ENCODE data around the gene DDX39B. TPM values are rescaled to one million over a fixed set of nuclear protein-coding genes. Genes with fewer than 3 reads are reported as not detected.
"Not testable (repeated sequence)": the region's sequence is repeated elsewhere in the genome, so short reads cannot be mapped to it uniquely, and the experiment has no call there.

Gene DDX39B
- polyA plus RNA-seq, 3 donors, result 64.1 to 1,059 (median 67.8) TPM

DNA sequence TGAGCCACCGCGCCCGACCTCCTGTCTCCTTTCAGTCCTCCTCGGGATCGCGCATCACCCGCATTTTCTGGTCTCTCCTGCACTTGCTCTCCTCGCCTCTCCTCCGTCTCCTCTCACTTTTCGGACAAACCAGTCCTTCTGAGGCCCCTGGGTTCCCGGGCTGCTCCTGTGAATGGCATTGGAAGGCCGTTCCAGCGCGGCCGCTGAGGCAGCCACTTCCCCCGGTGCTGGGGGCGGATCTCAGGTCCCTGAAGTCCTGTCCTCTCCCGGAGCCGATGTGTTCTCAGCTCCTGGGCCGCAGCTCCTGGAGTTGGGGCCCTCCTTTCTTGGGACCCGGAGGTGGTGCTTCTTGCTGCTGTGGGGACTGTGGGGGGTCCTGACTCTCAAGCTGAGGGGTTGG, 43.1 kb downstream of the DDX39B start:
- peak overlapping the region; percentile 85 to 96 for H3K4me3 Mint-ChIP-seq
- peak in 1 of 3 donors; percentile 18 for DNase-seq

DNA sequence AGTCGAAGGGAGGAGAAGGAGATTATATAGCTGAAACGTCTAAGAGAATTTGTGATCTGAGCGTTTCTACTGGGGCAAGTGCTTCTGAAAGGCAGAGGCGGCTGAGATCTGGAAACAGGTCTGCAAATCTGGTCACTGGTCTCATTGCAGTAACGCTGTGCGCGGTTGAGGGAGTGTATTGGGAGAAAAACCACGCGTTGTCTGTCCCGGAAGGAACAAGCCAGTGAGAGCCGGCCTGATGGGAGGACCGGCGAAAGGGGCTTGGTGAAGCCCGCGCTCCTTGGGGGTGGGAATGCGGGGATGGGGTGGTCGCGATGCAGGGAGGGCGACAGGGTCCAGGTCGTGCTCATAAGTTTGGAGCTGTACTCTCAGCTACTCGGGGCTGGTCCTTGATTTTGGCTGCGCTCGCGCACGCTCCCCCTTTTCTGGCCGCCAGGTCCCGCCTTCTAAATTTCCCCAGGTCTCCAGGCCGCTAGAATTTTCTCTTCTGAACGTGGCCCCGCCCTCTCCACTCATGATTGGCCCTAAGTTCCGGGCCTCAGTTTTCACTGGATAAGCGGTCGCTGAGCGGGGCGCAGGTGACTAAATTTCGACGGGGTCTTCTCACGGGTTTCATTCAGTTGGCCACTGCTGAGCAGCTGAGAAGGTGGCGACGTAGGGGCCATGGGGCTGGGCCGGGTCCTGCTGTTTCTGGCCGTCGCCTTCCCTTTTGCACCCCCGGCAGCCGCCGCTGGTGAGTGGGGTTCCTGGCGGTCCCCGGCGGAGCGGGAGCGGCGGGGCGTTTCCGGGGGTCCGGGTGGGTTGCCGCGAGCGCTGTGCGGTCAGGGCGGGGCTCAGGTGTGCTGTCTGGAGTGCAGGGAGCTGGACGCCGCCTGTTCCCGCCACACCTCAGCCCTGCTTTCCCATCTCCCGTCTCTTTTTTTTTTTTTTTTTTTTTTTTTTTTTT, 44.0 kb downstream of the DDX39B start, which contains the start of gene MICB:
TSS of gene MICB (plus strand) at position 615 of the 946 bp plus-strand sequence. CDS start at position 664, 49 bp downstream.
- under 1% methylated on average over 51 of the region's 64 CpGs for WGBS (ENCODE audit: insufficient coverage)
- Mint-ChIP-seq H3K4me3 (peak within 1 kb of the TSS; percentile 85 to 96), H3K9me3 (peaks cover 0 to 2% (median 0%) of the 10 kb centered on the region in 7 donors), H3K27ac (peak within 1 kb of the TSS; percentile 78 to 95 (median 87)), H3K4me1 (peaks cover 70% of the 10 kb centered on the region), H3K36me3 (peaks cover 4 to 6% of the 10 kb centered on the region in 2 donors), H3K27me3 (ENCODE audit: low read depth in 3 of 3) (peaks cover 0 to 2% (median 0%) of the 10 kb centered on the region in 3 donors)
- peak within 1 kb of the TSS; percentile 51 to 98 (median 67) for H3K4me3 ChIP-seq (replicated peaks in 1 of 3; ENCODE audit: low read depth in 2 of 3, low read length in 3 of 3)
- peaks cover 96% of the 10 kb centered on the region for H3K79me2 ChIP-seq (ENCODE audit: insufficient read depth, low read length)
- peak; percentile 51 to 68 (median 61) for DNase-seq
- TF ChIP-seq, protein P1, sequence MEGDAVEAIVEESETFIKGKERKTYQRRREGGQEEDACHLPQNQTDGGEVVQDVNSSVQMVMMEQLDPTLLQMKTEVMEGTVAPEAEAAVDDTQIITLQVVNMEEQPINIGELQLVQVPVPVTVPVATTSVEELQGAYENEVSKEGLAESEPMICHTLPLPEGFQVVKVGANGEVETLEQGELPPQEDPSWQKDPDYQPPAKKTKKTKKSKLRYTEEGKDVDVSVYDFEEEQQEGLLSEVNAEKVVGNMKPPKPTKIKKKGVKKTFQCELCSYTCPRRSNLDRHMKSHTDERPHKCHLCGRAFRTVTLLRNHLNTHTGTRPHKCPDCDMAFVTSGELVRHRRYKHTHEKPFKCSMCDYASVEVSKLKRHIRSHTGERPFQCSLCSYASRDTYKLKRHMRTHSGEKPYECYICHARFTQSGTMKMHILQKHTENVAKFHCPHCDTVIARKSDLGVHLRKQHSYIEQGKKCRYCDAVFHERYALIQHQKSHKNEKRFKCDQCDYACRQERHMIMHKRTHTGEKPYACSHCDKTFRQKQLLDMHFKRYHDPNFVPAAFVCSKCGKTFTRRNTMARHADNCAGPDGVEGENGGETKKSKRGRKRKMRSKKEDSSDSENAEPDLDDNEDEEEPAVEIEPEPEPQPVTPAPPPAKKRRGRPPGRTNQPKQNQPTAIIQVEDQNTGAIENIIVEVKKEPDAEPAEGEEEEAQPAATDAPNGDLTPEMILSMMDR (IDR thresholded peaks at IDR 0.05), result no peak
- H3K27ac ChIP-seq (ENCODE audit: low read depth in 1 of 2, low read length in 2 of 2), result peak within 1 kb of the TSS; percentile 19 to 71
- H3K9ac ChIP-seq (ENCODE audit: insufficient read depth, low read length, poor library complexity, severe bottlenecking), result peak within 1 kb of the TSS; percentile 65
- H3K9me3 ChIP-seq (replicated peaks in 1 of 2; ENCODE audit: control insufficient read depth in 1 of 2, insufficient read depth in 1 of 2, low read length in 2 of 2), result no peaks in the 10 kb centered on the region
- H3K27me3 ChIP-seq (ENCODE audit: control insufficient read depth in 2 of 2, insufficient read depth in 2 of 2, low read length in 2 of 2), result no peaks in the 10 kb centered on the region
- H4K20me1 ChIP-seq (ENCODE audit: insufficient read depth, low read length), result peaks cover 64% of the 10 kb centered on the region
- peaks cover 47 to 62% of the 10 kb centered on the region in 2 donors for H3K4me1 ChIP-seq (ENCODE audit: control insufficient read depth in 1 of 2, insufficient read depth in 2 of 2, low read length in 2 of 2)
- no peaks in the 10 kb centered on the region for H3K36me3 ChIP-seq (replicated peaks in 1 of 2; ENCODE audit: control insufficient read depth in 1 of 2, insufficient read depth in 2 of 2, low read length in 2 of 2)
- peak within 1 kb of the TSS; percentile 97 for H3K4me2 ChIP-seq (replicated peaks; ENCODE audit: extremely low read depth, low read length, poor library complexity, severe bottlenecking)
- peak within 1 kb of the TSS; percentile 74 for H2AFZ ChIP-seq (ENCODE audit: insufficient read depth, low read depth, low read length, poor library complexity, severe bottlenecking)
- intact Hi-C loops (cut with micrococcal nuclease), result loop anchor here (5.0 to 10.0 kb wide), 2 partner anchors 44 to 47 kb away; partner anchors contain the start of genes DDX39B (in 2 of the 2), ATP6V1G2 (in 1 of the 2) and NFKBIL1 (in 1 of the 2)

More for the DNA sequence above, 43.1 kb downstream of the DDX39B start:
- H3K4me3 ChIP-seq (replicated peaks in 1 of 3; ENCODE audit: low read depth in 2 of 3, low read length in 3 of 3), result peak overlapping the region in 2 of 3 experiments; percentile 51 to 98
- no peaks in the 10 kb centered on the region for H3K27me3 ChIP-seq (ENCODE audit: control insufficient read depth in 2 of 2, insufficient read depth in 2 of 2, low read length in 2 of 2)
- H3K36me3 Mint-ChIP-seq, result peaks cover 4 to 6% of the 10 kb centered on the region in 2 donors
- peaks cover 0 to 2% (median 0%) of the 10 kb centered on the region in 3 donors for H3K27me3 Mint-ChIP-seq (ENCODE audit: low read depth in 3 of 3)
- H3K9me3 ChIP-seq (replicated peaks in 1 of 2; ENCODE audit: control insufficient read depth in 1 of 2, insufficient read depth in 1 of 2, low read length in 2 of 2), result no peaks in the 10 kb centered on the region
- H3K27ac ChIP-seq (ENCODE audit: low read depth in 1 of 2, low read length in 2 of 2), result no peak overlapping the region
- peaks cover 96% of the 10 kb centered on the region for H3K79me2 ChIP-seq (ENCODE audit: insufficient read depth, low read length)
- H3K4me2 ChIP-seq (replicated peaks; ENCODE audit: extremely low read depth, low read length, poor library complexity, severe bottlenecking), result peak overlapping the region; percentile 97
- peak overlapping the region; percentile 65 for H3K9ac ChIP-seq (ENCODE audit: insufficient read depth, low read length, poor library complexity, severe bottlenecking)
- H3K4me1 ChIP-seq (ENCODE audit: control insufficient read depth in 1 of 2, insufficient read depth in 2 of 2, low read length in 2 of 2), result peaks cover 38 to 59% of the 10 kb centered on the region in 2 donors
- no peak overlapping the region for H2AFZ ChIP-seq (ENCODE audit: insufficient read depth, low read depth, low read length, poor library complexity, severe bottlenecking)
- intact Hi-C loops (cut with micrococcal nuclease), result loop anchor here (5.0 to 10.0 kb wide), 2 partner anchors 44 to 46 kb away; partner anchors contain the start of genes DDX39B (in 2 of the 2), ATP6V1G2 (in 1 of the 2) and NFKBIL1 (in 1 of the 2)
- H3K36me3 ChIP-seq (replicated peaks in 1 of 2; ENCODE audit: control insufficient read depth in 1 of 2, insufficient read depth in 2 of 2, low read length in 2 of 2), result no peaks in the 10 kb centered on the region
- peaks cover 0 to 2% (median 0%) of the 10 kb centered on the region in 7 donors for H3K9me3 Mint-ChIP-seq
- H3K27ac Mint-ChIP-seq, result peak overlapping the region in 4 of 7 donors; percentile 35 to 80 (median 62)
- TF ChIP-seq, protein P1 (IDR thresholded peaks at IDR 0.05), result no peak
- peaks cover 73% of the 10 kb centered on the region for H4K20me1 ChIP-seq (ENCODE audit: insufficient read depth, low read length)
- 28% methylated on average over 21 of the region's 21 CpGs for WGBS (ENCODE audit: insufficient coverage)
- peaks cover 71% of the 10 kb centered on the region for H3K4me1 Mint-ChIP-seq

DNA sequence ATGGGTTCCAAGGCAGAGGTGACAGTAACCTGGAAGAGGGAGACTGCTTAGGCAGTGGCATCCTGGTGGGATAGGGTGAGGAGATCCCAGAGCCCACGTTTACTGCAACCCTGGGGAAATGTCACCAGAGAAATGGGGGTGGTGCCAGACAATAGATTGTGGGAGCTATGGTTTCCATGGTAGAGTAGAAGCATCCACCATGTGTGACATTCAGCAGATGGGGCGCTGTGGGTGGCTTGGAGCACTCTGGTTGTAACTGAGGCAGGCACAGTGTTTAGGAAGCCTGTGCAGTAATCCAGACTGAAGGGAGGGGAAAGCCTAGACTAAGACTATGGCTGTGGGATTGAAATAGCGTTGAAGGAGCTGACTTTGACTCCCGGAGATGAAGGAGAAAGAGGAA, 45.0 kb downstream of the DDX39B start:
- H3K4me1 ChIP-seq (ENCODE audit: control insufficient read depth in 1 of 2, insufficient read depth in 2 of 2, low read length in 2 of 2), result peaks cover 52 to 59% of the 10 kb centered on the region in 2 donors
- not testable (repeated sequence) for H3K9me3 ChIP-seq (replicated peaks in 1 of 2; ENCODE audit: control insufficient read depth in 1 of 2, insufficient read depth in 1 of 2, low read length in 2 of 2); H3K27me3 ChIP-seq (ENCODE audit: control insufficient read depth in 2 of 2, insufficient read depth in 2 of 2, low read length in 2 of 2); H2AFZ ChIP-seq (ENCODE audit: insufficient read depth, low read depth, low read length, poor library complexity, severe bottlenecking); H3K27me3 Mint-ChIP-seq (ENCODE audit: low read depth in 3 of 3); DNase-seq; H3K36me3 ChIP-seq (replicated peaks in 1 of 2; ENCODE audit: control insufficient read depth in 1 of 2, insufficient read depth in 2 of 2, low read length in 2 of 2); H3K9me3 Mint-ChIP-seq; H3K36me3 Mint-ChIP-seq
- Mint-ChIP-seq H3K27ac (peak overlapping the region; percentile 78 to 95 (median 87)), H3K4me1 (peaks cover 67% of the 10 kb centered on the region), H3K4me3 (peak overlapping the region; percentile 85 to 94)
- 55% methylated on average over 4 of the region's 4 CpGs for whole genome bisulfite sequencing (ENCODE audit: insufficient coverage)
- H4K20me1 ChIP-seq (ENCODE audit: insufficient read depth, low read length), result peaks cover 55% of the 10 kb centered on the region
- H3K9ac ChIP-seq (ENCODE audit: insufficient read depth, low read length, poor library complexity, severe bottlenecking), result peak overlapping the region; percentile 65
- peak overlapping the region; percentile 97 for H3K4me2 ChIP-seq (replicated peaks; ENCODE audit: extremely low read depth, low read length, poor library complexity, severe bottlenecking)
- H3K27ac ChIP-seq (ENCODE audit: low read depth in 1 of 2, low read length in 2 of 2), result peak overlapping the region in 1 of 2 donors; percentile 71
- H3K79me2 ChIP-seq (ENCODE audit: insufficient read depth, low read length), result peaks cover 96% of the 10 kb centered on the region
- H3K4me3 ChIP-seq (replicated peaks in 1 of 3; ENCODE audit: low read depth in 2 of 3, low read length in 3 of 3), result peak overlapping the region; percentile 51 to 98 (median 67)
- intact Hi-C loops (cut with micrococcal nuclease), result loop anchor here (5.0 to 10.0 kb wide), 2 partner anchors 45 to 48 kb away; partner anchors contain the start of genes DDX39B (in 2 of the 2), ATP6V1G2 (in 1 of the 2) and NFKBIL1 (in 1 of the 2)

Measured in CD14-positive monocyte (primary cell).